Hepatic stellate cell (primary cell): ENCODE results near the gene CFH.
"Not testable (repeated sequence)": the region's sequence is repeated elsewhere in the genome, so short reads cannot be mapped to it uniquely, and the experiment has no call there.

Experiments
- DNase-seq: peaks from one replicate; pipeline ENCODE4 v3.0.0; 2011; ENCODE audit warnings: low spot score

CFH gene

DNA sequence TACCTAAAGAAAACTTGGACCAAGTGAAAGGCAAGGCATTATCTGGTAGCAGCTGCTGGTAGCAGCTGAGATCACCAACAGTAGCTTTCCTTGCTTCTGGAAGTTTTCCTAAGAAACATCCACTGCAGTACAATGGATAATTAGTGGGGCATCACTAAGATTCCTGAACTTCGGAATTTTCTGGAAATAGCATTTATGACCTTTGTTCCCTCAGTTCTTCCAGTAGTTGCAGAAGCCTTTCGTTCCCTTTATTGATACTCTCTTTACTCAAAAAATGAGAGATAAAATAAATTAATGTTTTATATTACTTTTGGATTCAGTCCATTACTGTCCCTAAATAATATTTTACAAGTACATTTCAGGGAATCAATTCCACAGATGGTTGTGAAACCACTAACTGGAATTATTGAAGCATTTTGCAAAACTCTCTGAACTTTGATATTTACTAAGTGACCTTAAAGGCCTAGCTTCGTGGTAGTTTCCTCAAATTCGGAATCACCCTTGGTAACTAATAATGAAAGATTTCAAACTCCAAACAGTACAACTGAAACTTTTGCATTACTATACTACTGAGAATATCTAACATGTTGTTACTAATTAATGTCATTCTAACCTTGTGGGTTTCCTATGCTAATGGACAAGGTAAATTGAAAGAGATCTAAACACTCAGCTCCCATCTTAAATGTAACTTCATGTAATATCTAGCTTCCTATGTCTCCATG, 113.3 kb downstream of the CFH start:
- DNase-seq, result not testable (repeated sequence)

DNA sequence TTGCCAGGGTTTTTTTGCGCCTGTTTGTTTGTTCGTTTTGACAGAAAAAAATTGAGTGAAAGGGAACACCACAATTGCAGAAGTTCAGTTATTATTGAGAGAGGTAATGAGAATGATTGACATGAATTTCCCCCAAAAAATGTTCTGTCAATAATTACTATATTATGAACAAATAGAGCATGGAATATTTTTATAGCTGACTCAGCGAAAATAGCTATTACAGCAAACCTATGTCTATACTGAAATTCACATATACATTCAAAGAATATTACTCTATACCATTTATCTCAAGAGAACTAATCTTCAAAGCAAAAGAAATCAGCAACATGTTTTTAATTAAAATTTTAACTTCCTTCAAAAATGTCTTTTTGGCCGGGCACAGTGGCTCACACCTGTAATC, 118.0 kb downstream of the CFH start:
- not testable (repeated sequence) for DNase-seq

DNA sequence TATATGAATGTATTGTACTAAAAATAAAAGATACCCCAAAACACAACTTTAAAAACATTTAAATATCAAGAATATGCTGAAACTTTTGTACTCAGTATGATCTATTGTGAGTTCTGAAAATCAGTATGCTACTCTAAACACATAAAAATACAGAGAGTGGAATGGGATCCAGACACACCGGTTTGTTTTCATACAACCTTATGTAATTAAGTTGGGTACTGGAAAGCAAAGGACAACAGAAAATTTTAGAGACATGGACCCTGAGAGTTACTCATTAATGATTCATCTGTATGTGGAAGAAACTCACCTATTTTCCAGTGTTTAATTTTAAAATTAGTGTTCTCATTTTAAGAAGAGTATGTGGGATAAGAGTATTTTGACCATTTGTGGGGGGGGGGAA, 121.9 kb downstream of the CFH start:
- no peak for DNase-seq

DNA sequence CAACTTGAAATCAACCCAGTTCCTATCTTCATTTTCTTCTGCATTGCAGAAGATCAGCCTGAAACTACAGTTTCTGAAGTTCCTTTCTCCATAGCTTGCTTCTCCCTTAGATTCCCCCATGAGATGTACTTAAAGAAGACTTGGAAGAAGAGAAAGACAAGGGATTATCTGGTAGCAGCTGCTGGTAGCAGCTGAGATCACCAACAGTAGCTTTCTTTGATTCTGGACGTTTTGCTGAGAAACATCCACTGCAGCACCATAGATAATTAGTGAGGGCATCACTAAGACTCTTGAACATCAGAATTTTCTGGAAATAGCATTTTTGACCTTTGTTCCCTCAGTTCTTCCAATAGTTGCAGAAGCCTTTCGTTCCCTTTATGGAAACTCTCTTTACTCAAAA, 122.3 kb downstream of the CFH start:
- DNase-seq, result no peak

DNA sequence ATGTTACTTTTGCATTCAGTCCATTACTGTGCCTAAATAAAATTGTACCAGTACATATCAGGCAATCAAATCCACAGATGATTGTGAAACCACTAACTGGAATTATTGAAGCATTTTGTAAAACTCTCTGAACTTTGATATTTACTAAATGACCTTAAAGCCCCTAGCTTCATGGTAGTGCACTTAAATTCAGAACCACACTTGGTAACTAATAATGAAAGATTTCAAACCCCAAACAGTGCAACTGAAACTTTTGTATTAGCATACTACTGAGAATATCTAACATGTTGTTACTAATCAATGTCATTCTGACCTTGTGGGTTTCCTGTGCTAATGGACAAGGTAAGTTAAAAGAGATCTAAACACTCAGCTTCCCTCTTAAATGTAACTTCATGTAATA, 122.8 kb downstream of the CFH start, which contains the start of gene CFHR3:
Gene CFHR3, plus strand, starts transcription at position 238 of the 400 bp plus-strand sequence. Its CDS starts 47 bp downstream, at position 285.
- DNase-seq, result no peak

DNA sequence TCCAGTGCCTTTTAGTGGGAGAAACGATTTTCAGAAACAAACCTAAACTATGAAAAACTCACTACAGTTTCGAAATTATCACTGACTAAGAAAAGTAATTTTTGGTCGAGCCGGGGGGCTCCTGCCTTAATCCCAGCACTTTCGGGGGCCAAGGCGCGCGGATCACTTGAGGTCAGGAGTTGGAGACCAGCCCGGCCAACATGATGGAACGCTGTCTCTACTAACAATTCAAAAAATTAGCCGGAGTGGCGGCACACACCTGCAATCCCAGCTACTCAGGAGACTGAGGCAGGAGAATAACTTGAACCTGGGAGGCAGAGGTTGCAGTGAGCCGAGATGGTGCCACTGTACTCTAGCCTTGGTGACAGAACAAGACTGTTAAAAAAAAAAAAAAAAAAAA, 125.8 kb downstream of the CFH start:
- no peak for DNase-seq

DNA sequence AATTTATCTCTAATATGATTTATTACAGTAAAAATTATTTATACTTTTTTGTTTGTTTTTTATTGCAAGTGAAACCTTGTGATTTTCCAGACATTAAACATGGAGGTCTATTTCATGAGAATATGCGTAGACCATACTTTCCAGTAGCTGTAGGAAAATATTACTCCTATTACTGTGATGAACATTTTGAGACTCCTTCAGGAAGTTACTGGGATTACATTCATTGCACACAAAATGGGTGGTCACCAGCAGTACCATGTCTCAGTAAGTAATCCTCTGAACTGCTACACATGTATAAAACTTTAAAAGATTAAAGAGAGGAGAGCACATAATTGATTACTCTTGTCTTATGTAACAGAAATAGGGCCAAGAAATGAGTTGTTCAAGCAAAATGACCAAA, 127.2 kb downstream of the CFH start:
- no peak for DNase-seq

DNA sequence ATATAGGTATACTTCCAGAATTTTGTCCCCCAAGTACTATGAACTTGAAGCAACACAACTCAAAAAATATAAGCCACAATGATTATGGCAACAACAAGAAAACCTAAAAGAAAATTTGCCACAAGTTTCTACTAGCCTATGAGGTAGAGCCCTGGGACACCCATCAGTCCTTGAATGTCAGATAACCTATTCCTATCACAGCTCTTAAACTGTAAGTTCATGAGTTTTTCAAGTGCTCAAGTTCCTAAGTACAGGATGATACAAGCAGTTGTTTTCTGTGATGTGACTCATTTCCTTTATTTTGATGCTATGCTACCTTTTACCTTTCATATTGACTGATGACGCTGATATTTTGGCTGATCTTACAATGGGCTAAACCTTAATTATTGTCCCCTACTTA, 139.4 kb downstream of the CFH start:
- DNase-seq, result not testable (repeated sequence)

DNA sequence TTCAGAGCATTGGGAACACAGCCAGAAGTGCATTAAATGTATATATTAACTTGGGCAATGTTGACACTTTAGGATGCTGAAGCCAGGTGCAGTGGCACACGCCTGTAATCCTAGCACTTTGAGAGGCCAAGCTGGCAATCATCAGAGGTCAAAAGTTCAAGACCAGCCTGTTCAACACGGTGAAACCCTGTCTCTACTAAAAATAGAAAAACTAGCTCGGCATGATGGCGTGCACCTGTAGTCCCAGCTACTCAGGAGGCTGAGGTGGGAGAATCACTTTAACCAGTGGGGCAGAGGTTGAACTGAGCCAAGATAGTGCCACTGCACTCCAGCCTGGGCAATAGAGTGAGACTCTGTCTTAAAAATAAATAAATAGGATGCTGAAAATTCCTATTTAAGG, 142.3 kb downstream of the CFH start:
- DNase-seq, result not testable (repeated sequence)
